ENCODE results near the gene RBM18. TPM values are rescaled to one million over a fixed set of nuclear protein-coding genes. Genes with fewer than 3 reads are reported as not detected.

RBM18 gene
- total RNA-seq, 2 donors from 2014 or later, result 21.5 TPM

GRCh38 chr9:122218071-122218934 lies 46.3 kb downstream of the RBM18 start:
- Histone ChIP-seq H3K4me1 (peaks cover 11% of the 10 kb centered on the region), H3K9me3 (no peaks in the 10 kb centered on the region), H3K27ac (no peak overlapping the region), H3K9ac (ENCODE audit: low read depth in 2 of 2, low read length in 2 of 2) (no peak overlapping the region), H3K27me3 (peaks cover 86% of the 10 kb centered on the region), H3K36me3 (no peaks in the 10 kb centered on the region), H3K4me3 (no peak overlapping the region)
- DNase-seq, result no peak
- TF ChIP-seq CTCF (IDR thresholded peaks at IDR 0.05), result no peak
- intact Hi-C loops (cut with DNase I), result no loop called here

- TF ChIP-seq CTCF (IDR thresholded peaks at IDR 0.05), result no peak
- Histone ChIP-seq H3K9ac (ENCODE audit: low read depth in 2 of 2, low read length in 2 of 2) (no peak overlapping the region), H3K36me3 (no peaks in the 10 kb centered on the region), H3K27me3 (peaks cover 88% of the 10 kb centered on the region), H3K4me3 (no peak overlapping the region), H3K27ac (no peak overlapping the region), H3K9me3 (no peaks in the 10 kb centered on the region), H3K4me1 (peaks cover 11% of the 10 kb centered on the region)
- intact Hi-C loops (cut with DNase I), result no loop called here
- no peak for DNase-seq
Observed at GRCh38 chr9:122217640-122218039, 47.0 kb downstream of the RBM18 start.

- Histone ChIP-seq H3K4me3 (no peak overlapping the region), H3K9me3 (no peaks in the 10 kb centered on the region), H3K9ac (ENCODE audit: low read depth in 2 of 2, low read length in 2 of 2) (no peak overlapping the region), H3K27me3 (peaks cover 88% of the 10 kb centered on the region), H3K36me3 (no peaks in the 10 kb centered on the region), H3K4me1 (peaks cover 11% of the 10 kb centered on the region), H3K27ac (no peak overlapping the region)
- no peak for DNase-seq
- no peak for TF ChIP-seq CTCF (IDR thresholded peaks at IDR 0.05)
- intact Hi-C loops (cut with DNase I), result no loop called here
Observed at GRCh38 chr9:122216798-122217418, 47.7 kb downstream of the RBM18 start.

GRCh38 chr9:122216138-122216797 lies 48.4 kb downstream of the RBM18 start:
- Histone ChIP-seq H3K9ac (ENCODE audit: low read depth in 2 of 2, low read length in 2 of 2) (no peak overlapping the region), H3K4me3 (no peak overlapping the region), H3K9me3 (no peaks in the 10 kb centered on the region), H3K27me3 (peaks cover 88% of the 10 kb centered on the region), H3K36me3 (no peaks in the 10 kb centered on the region), H3K4me1 (peaks cover 11% of the 10 kb centered on the region), H3K27ac (no peak overlapping the region)
- TF ChIP-seq CTCF (IDR thresholded peaks at IDR 0.05), result no peak
- DNase-seq, result no peak
- intact Hi-C loops (cut with DNase I), result no loop called here

- Histone ChIP-seq H3K36me3 (no peaks in the 10 kb centered on the region), H3K4me3 (no peak overlapping the region), H3K27ac (no peak overlapping the region), H3K9ac (ENCODE audit: low read depth in 2 of 2, low read length in 2 of 2) (no peak overlapping the region), H3K9me3 (no peaks in the 10 kb centered on the region), H3K4me1 (peaks cover 11% of the 10 kb centered on the region), H3K27me3 (peaks cover 84% of the 10 kb centered on the region)
- intact Hi-C loops (cut with DNase I), result no loop called here
- DNase-seq, result no peak
- no peak for TF ChIP-seq CTCF (IDR thresholded peaks at IDR 0.05)
Observed at GRCh38 chr9:122215663-122216062, 49.0 kb downstream of the RBM18 start.

All from colonic mucosa (tissue), 4 donors.